Measurements from ENCODE around the gene TNIK. TPM values are rescaled to one million over a fixed set of nuclear protein-coding genes. Genes with fewer than 3 reads are reported as not detected.

Gene TNIK
- total RNA-seq, 2 experiments from 2014 or later, result 27.0 to 28.8 TPM

DNA sequence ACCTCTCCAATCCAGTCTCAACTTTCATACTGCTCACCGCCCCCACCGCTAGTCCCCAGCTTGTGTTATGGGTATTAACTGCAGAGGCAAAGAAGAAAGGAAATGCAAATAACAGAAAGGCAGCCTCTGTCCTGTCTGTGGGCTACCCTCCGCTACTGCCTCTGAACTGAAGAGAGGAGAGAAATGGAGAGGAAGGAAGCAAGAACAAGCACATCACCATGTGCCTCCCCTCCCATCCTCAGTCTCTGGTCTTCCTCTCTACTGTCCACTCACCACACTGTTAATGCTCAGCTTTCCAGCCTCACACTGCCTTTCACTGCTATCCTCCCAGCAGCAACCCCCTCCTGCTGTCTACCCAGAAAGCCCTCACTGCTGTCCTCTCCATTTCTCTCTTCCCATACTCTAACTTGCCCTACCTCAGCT is 294.7 kb downstream of the TNIK start:
- no peaks in the 10 kb centered on the region for H3K9me3 Mint-ChIP-seq
- H3K27me3 Mint-ChIP-seq (ENCODE audit: low read depth), result no peaks in the 10 kb centered on the region
- peak overlapping the region; percentile 33 for H3K4me3 Mint-ChIP-seq
- H3K4me1 Mint-ChIP-seq (ENCODE audit: low read depth), result peaks cover 25% of the 10 kb centered on the region
- CTCF ChIA-PET, result interaction anchor here (0.6 to 1.3 kb wide), 9 partner anchors 9 to 401 kb away, joined by 3 to 8 read pairs (median 3); no protein-coding TSS in a partner anchor
- peak; percentile 37 for DNase-seq
- intact Hi-C loops (cut with micrococcal nuclease), result loop anchor here (5.0 kb wide), 1 partner anchor 667 kb away; no protein-coding TSS in a partner anchor
- peaks cover 41% of the 10 kb centered on the region for H3K36me3 Mint-ChIP-seq (ENCODE audit: low read depth)
- H3K27ac Mint-ChIP-seq, result peak overlapping the region; percentile 73

DNA sequence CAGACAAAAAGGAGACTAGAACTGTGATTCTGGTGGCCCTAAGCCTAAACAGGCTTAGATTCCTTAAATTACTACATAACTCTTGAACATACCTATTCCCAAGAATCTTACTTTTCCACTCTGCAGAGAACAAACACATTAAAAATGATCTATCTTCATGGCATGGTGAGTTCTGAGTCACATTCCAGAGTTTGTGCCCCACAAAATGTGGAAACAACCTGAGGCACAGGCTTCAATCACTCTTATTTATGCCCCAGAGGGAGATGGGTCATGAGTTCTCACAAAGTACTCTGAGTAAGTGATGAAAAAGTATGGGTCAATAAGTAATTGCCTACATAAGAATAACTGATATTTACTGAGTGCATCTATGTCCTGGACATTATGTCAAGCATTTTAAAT is 296.1 kb downstream of the TNIK start:
- Mint-ChIP-seq H3K27ac (no peak overlapping the region), H3K9me3 (no peaks in the 10 kb centered on the region), H3K27me3 (ENCODE audit: low read depth) (no peaks in the 10 kb centered on the region), H3K36me3 (ENCODE audit: low read depth) (peaks cover 49% of the 10 kb centered on the region), H3K4me1 (ENCODE audit: low read depth) (peaks cover 25% of the 10 kb centered on the region), H3K4me3 (no peak overlapping the region)
- intact Hi-C loops (cut with micrococcal nuclease), result no loop called here
- CTCF ChIA-PET, result interaction anchor here (0.5 to 1.3 kb wide), 3 partner anchors 17 to 402 kb away, joined by 3 to 6 read pairs (median 3); no protein-coding TSS in a partner anchor
- DNase-seq, result no peak

DNA sequence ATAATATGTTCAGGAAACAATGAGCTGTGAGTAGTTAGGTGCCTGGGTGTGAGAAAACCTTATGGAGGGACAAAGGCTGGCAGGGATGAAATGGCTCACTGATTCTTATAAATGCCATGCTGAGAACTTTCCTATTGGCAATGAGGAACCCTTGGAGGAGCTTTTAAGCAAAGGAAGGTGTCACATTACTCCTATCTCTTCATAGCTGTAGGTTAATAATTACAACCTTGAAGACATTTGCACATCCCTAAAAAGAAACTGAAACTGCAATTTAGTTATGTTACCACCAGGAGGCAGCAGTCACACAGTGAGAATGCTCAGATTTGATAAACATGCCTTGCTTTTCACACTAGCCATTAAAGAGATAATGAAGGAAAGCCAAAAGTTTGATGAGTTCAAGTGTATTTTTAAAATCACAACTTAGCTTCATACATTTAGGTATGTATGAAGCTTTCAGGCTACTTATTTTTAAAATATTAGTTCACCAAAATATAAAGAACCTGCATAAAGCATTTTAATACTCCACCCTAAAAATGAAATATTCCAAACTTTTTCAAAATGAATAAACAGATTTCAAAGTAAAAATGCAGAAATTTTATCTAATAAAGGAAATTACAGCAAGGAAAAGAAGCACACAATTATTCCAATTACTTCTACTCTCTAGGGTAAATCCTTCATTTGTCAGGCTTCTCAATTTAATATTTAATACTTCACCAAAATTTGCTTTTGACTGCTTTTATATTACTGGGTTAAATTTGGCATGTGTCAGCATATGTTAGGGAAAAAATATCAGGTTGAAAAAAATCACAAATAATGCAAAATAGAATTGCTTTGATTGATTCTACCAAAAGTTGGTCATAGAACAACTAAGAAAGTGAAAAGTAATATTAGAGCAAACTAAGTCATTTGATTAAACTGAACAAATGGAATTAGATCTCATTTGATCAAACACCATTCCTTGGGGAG is 296.8 kb downstream of the TNIK start:
- H3K4me1 Mint-ChIP-seq (ENCODE audit: low read depth), result peaks cover 25% of the 10 kb centered on the region
- intact Hi-C loops (cut with micrococcal nuclease), result loop anchor here (1.0 to 2.0 kb wide), 6 partner anchors 113 to 1178 kb away; no protein-coding TSS in a partner anchor
- H3K27me3 Mint-ChIP-seq (ENCODE audit: low read depth), result no peaks in the 10 kb centered on the region
- H3K36me3 Mint-ChIP-seq (ENCODE audit: low read depth), result peaks cover 51% of the 10 kb centered on the region
- no peaks in the 10 kb centered on the region for H3K9me3 Mint-ChIP-seq
- CTCF ChIA-PET, result interaction anchor here (0.6 to 2.2 kb wide), 34 partner anchors 9 to 609 kb away, joined by 3 to 25 read pairs (median 4); no protein-coding TSS in a partner anchor
- H3K4me3 Mint-ChIP-seq, result no peak overlapping the region
- peak; percentile 44 for DNase-seq
- H3K27ac Mint-ChIP-seq, result no peak overlapping the region

DNA sequence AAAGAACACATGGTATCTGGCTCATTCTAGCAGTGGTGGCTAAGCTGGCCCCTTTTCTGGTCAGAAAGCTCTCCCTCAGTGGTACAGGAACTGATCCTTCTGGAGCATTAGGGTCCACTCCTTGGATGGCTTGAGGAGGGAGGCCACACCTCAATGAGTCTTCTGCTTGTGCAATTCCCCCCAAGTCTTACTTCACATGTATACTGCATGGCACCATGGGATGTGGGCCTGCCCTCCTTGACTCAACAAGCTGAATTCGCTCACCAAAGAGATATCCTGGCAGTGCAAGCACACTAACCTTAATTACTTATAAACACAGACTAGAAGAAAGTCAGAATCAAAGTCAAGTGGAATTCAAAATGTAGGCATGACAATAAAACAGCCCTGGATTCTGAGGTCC is 299.9 kb downstream of the TNIK start:
- H3K27me3 Mint-ChIP-seq (ENCODE audit: low read depth), result no peaks in the 10 kb centered on the region
- intact Hi-C loops (cut with micrococcal nuclease), result no loop called here
- no peaks in the 10 kb centered on the region for H3K9me3 Mint-ChIP-seq
- H3K27ac Mint-ChIP-seq, result no peak overlapping the region
- peaks cover 45% of the 10 kb centered on the region for H3K36me3 Mint-ChIP-seq (ENCODE audit: low read depth)
- CTCF ChIA-PET, result interaction anchor here (0.5 to 1.4 kb wide), 5 partner anchors 14 to 611 kb away, joined by 3 to 4 read pairs (median 3); no protein-coding TSS in a partner anchor
- H3K4me1 Mint-ChIP-seq (ENCODE audit: low read depth), result peaks cover 5% of the 10 kb centered on the region
- H3K4me3 Mint-ChIP-seq, result no peak overlapping the region
- DNase-seq, result no peak

DNA sequence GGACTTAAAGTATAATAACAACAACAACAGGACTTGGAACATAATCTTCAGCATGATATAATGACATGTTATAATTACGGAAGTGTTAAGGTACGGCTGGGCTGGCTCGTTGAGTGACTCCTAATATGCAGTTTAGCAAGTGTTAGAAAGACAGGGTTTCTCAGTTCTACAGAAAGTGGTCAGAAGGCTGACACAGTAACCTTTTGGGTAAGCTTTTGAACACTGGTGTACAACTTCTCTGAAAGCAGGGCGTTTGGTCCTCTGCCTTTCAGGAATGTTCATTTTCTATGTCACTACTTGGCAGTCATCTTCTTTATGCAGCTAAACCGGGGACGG is 300.4 kb downstream of the TNIK start:
- CTCF ChIA-PET, result interaction anchor here (0.8 to 1.4 kb wide), 4 partner anchors 14 to 406 kb away, joined by 3 to 4 read pairs (median 3); no protein-coding TSS in a partner anchor
- no peak for DNase-seq
- Mint-ChIP-seq H3K27me3 (ENCODE audit: low read depth) (no peaks in the 10 kb centered on the region), H3K27ac (no peak overlapping the region), H3K9me3 (no peaks in the 10 kb centered on the region), H3K4me1 (ENCODE audit: low read depth) (peaks cover 4% of the 10 kb centered on the region), H3K36me3 (ENCODE audit: low read depth) (peaks cover 46% of the 10 kb centered on the region), H3K4me3 (no peak overlapping the region)
- intact Hi-C loops (cut with micrococcal nuclease), result no loop called here

DNA sequence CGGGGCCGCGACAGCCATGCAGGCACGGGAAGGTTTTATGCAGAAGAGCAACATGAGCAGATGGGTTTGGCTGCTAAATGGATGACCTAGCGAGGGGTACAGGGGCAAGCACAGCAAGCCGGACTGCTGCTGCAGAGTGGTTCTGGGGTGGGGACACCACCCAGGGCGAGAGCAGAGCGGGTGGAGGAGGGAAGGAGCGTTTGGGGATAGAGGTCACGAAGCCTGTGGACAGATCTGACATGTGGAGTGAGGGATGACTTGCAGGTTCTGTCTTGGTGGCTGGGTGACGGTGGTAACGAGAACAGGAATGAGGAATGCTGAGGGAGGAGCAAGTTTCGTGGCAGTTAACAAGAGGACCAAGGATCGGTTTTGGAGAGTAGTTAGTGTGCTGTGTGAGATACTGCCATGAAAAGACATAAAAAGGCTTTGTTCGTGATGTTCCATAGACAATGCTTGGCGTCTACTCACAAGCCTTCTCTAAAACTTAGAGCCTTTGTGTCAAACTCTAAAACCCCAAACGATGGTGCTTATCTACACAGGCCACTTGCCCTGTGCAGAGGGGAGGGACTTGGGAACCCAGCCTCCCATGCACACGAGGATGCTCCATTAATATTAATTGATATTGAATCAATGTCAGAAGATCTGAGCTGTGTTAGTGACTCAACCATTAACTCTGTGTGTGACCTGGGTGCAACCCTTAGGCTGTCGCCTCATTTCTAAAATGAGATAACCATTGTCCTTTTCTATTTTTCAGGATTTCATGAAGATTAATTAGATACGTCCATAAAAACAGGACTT is 301.0 kb downstream of the TNIK start:
- DNase-seq, result no peak
- intact Hi-C loops (cut with micrococcal nuclease), result no loop called here
- H3K4me3 Mint-ChIP-seq, result no peak overlapping the region
- no peaks in the 10 kb centered on the region for H3K9me3 Mint-ChIP-seq
- peaks cover 4% of the 10 kb centered on the region for H3K4me1 Mint-ChIP-seq (ENCODE audit: low read depth)
- H3K27ac Mint-ChIP-seq, result no peak overlapping the region
- CTCF ChIA-PET, result interaction anchor here (0.8 to 1.4 kb wide), 4 partner anchors 13 to 407 kb away, joined by 3 to 4 read pairs (median 3); no protein-coding TSS in a partner anchor
- no peaks in the 10 kb centered on the region for H3K27me3 Mint-ChIP-seq (ENCODE audit: low read depth)
- peaks cover 41% of the 10 kb centered on the region for H3K36me3 Mint-ChIP-seq (ENCODE audit: low read depth)

DNA sequence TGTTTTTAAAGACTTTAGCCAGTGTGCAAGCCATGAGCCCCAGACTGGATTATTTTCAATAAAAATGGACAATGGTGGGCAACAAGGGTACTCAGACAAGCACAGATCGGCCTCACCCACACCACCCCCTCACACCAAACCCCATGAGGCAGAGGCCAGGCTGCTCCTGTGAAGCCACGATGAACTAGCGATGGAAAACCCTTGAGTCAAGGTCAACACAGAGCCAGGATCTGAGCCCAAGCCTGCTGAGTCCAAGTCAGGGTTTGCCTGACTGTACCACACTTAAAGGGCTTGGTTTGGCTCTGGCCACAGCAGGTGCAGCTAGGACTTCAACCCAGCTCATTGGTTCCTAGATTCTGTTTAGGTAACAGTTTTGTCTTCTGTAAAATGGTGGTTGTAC is 302.2 kb downstream of the TNIK start:
- peaks cover 42% of the 10 kb centered on the region for H3K36me3 Mint-ChIP-seq (ENCODE audit: low read depth)
- H3K4me1 Mint-ChIP-seq (ENCODE audit: low read depth), result peaks cover 2% of the 10 kb centered on the region
- CTCF ChIA-PET, result interaction anchor here (2.1 kb wide), 1 partner anchor 408 kb away, joined by 8 read pairs; no protein-coding TSS in a partner anchor
- no peaks in the 10 kb centered on the region for H3K27me3 Mint-ChIP-seq (ENCODE audit: low read depth)
- no peaks in the 10 kb centered on the region for H3K9me3 Mint-ChIP-seq
- H3K4me3 Mint-ChIP-seq, result no peak overlapping the region
- no peak overlapping the region for H3K27ac Mint-ChIP-seq
- intact Hi-C loops (cut with micrococcal nuclease), result no loop called here
- no peak for DNase-seq

DNA sequence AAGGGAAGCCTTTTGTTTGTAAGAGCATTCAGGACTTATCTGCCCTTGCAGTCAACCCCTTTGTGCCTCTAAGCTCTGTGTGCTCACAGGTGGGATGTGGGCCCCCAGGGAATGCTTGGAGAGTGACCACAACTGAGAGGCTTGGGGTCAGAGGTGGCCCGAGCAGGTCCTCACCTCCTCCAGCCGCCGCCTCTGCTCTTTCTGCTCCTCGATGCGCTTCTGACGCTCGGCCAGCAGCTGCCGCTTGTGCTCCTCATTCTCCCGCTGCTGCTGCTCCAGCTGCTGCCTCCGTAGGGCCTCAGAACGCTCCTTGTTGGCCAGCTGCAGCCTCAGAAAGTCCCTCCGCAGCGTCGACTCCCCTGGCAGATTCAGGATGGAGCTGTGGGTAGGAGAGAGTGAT is 302.9 kb downstream of the TNIK start:
- H3K27ac Mint-ChIP-seq, result no peak overlapping the region

DNA sequence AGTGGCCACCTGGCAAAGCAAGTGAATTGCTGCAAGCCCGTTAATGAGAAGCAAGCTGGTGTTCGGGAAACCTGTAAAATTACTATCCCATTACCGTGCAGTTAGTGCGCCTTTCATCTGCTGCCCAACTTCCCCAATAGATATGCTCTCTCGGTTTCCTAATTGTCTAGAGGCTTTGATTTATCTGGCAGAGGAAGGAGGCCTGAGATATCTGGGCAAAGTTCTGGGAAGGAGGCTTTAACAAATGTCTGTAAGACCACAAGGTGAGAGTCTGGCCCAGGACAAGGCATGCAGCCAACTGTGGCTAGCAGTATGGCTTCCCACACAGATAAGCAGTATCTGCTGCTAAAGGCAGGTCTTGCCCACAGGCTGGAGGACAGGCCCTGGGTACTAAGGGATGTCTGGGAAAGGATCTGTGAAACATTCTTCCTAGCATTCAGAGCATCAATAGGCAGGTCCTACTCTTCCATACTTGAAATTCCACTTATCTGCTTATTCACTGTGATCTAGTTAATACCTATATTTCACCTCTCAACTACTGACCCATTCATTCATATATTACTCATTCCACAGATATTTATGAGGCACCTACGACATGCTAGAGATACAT is 303.7 kb downstream of the TNIK start:
- no peak overlapping the region for H3K27ac Mint-ChIP-seq
- intact Hi-C loops (cut with micrococcal nuclease), result no loop called here
- H3K4me1 Mint-ChIP-seq (ENCODE audit: low read depth), result no peaks in the 10 kb centered on the region
- CTCF ChIA-PET, result interaction anchor here (2.1 kb wide), 1 partner anchor 409 kb away, joined by 8 read pairs; no protein-coding TSS in a partner anchor
- no peaks in the 10 kb centered on the region for H3K27me3 Mint-ChIP-seq (ENCODE audit: low read depth)
- no peak for DNase-seq
- no peak overlapping the region for H3K4me3 Mint-ChIP-seq
- no peaks in the 10 kb centered on the region for H3K9me3 Mint-ChIP-seq
- peaks cover 42% of the 10 kb centered on the region for H3K36me3 Mint-ChIP-seq (ENCODE audit: low read depth)

More for the DNA sequence above, 302.9 kb downstream of the TNIK start:
- Mint-ChIP-seq H3K36me3 (ENCODE audit: low read depth) (peaks cover 41% of the 10 kb centered on the region), H3K9me3 (no peaks in the 10 kb centered on the region), H3K4me3 (no peak overlapping the region), H3K4me1 (ENCODE audit: low read depth) (no peaks in the 10 kb centered on the region), H3K27me3 (ENCODE audit: low read depth) (no peaks in the 10 kb centered on the region)
- intact Hi-C loops (cut with micrococcal nuclease), result no loop called here
- no peak for DNase-seq
- CTCF ChIA-PET, result interaction anchor here (2.1 kb wide), 1 partner anchor 409 kb away, joined by 8 read pairs; no protein-coding TSS in a partner anchor

DNA sequence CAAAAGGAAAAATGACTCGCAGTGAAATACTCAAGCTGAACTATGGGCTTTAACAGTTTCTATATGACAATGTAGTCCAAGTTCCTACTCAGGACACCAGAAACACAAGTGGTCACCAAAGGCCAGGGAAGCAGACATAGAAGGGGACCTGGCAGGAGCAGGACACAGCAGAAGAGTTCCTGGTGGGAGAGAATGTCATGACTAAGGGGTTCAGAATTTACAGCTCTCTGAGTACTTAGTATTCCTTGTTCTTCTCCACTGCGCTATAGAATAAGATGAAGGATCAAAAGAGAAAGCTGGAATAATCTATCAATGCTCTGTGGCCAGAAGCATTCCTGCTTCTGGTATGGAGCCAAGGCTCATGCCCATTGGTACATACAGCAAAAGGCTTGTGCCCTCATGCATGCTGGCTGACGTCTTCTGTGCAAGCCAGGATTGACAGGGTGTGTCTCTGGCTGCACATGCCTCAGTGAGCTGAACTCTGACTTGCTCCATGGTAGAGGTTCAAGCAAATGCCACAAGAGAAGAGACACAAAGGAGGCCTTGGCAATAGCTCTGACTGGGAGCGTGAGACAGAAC is 305.0 kb downstream of the TNIK start:
- DNase-seq, result no peak
- Mint-ChIP-seq H3K4me1 (ENCODE audit: low read depth) (no peaks in the 10 kb centered on the region), H3K27me3 (ENCODE audit: low read depth) (no peaks in the 10 kb centered on the region), H3K4me3 (no peak overlapping the region), H3K9me3 (no peaks in the 10 kb centered on the region), H3K36me3 (ENCODE audit: low read depth) (peaks cover 37% of the 10 kb centered on the region), H3K27ac (no peak overlapping the region)
- CTCF ChIA-PET, result interaction anchor here (0.5 to 1.6 kb wide), 7 partner anchors 8 to 617 kb away, joined by 3 to 11 read pairs (median 3); no protein-coding TSS in a partner anchor
- intact Hi-C loops (cut with micrococcal nuclease), result no loop called here

DNA sequence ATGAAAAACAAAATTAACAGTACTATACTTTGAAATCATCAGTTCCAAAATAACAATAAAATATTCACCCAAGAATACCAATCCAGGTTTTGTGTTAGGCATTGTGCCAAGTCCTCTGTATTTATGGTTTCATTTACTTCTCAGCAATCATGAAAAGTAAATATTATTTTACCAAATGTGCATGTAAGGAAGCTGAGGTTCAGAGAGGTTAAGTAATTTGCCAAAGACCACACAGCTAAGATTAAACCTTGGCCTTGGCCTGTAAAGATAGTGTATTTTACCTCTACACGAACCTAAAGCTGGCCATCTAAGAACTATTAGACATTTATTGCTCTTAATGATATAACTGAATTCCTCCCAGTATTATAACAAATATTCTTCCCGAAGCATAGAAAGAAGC is 309.3 kb downstream of the TNIK start:
- H3K27me3 Mint-ChIP-seq (ENCODE audit: low read depth), result no peaks in the 10 kb centered on the region
- CTCF ChIA-PET, result interaction anchor here (1.3 kb wide), 2 partner anchors 12 to 415 kb away, joined by 3 to 4 read pairs; no protein-coding TSS in a partner anchor

More for the DNA sequence above, 309.3 kb downstream of the TNIK start:
- Mint-ChIP-seq H3K36me3 (ENCODE audit: low read depth) (peaks cover 31% of the 10 kb centered on the region), H3K27ac (no peak overlapping the region), H3K4me1 (ENCODE audit: low read depth) (no peaks in the 10 kb centered on the region), H3K9me3 (no peaks in the 10 kb centered on the region), H3K4me3 (no peak overlapping the region)
- intact Hi-C loops (cut with micrococcal nuclease), result no loop called here
- no peak for DNase-seq
